NCI-H69 (cell line): Measurements from ENCODE around the gene METRNL.
A peak's percentile ranks its signal among the peaks of the same experiment; 100 is the strongest.

Source experiments
- DNase-seq: peaks from one replicate; lab custom pipeline; 2025; lab: John Stamatoyannopoulos, UW

The METRNL gene

DNA sequence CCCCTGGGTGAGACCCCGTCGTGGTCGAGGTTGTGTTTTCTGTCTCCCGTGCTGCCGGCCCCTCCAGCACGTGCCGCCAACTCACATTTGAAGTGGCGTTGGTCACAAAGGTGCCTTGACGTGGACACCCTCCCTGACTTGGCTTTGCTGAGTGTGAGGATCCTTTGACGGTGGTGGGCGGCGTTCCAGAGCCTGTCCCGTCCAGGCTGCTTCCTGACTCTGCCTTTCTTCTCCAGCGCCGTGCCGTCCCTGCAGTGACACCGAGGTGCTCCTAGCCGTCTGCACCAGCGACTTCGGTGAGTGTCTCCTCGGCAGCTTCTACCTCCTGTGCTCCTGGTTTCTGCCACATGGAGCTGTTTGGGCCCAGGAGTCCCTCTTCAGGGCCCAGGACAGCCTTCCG is 13.5 kb downstream of the METRNL start:
- DNase-seq: no peak

DNA sequence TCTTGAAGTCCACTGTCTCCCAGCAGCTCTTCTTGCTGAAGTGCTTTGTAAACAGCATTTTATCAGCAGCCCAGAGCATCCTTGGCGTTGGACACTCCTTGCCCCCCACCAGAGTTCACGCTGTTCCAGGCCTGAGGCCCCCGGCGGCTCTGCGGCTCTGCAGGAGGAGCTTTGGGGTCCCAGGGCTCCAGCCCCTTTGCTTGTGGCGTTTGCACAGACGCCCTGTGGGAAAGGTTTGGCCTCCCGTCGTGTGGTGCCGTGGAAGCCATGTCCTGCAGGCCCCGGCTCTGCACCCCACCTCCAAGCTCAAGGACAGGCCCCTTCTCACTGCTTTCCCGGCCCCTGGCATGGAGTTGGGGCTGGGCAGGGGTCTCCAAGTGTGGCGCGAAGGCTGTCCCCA is 14.1 kb downstream of the METRNL start:
- DNase-seq: no peak

DNA sequence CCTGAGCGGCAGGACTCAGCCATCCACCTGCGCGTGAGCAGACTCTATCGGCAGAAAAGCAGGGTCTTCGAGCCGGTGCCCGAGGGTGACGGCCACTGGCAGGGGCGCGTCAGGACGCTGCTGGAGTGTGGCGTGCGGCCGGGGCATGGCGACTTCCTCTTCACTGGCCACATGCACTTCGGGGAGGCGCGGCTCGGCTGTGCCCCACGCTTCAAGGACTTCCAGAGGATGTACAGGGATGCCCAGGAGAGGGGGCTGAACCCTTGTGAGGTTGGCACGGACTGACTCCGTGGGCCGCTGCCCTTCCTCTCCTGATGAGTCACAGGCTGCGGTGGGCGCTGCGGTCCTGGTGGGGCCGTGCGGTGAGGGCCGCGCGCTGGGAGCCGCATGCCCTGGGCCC is 14.9 kb downstream of the METRNL start:
- DNase-seq: no peak

DNA sequence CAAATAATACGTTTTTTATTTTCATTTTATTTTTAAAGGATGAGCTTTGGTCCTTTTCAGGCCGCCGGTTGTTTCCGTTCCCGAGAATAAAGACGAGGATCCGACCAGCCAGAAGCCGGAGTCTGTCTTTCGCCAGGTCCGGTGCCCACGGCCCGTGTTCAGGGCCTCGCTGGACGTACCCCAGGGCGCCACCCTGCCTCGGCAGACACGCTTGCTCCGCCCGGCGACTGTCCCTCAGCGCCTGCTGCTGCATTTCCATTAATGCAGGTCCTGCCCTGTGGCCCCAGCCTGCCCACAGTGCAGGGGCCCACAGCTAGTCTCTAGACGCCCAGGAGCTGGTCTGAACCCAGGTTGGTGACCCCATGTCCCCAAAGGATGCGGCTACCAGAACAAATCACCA is 15.6 kb downstream of the METRNL start:
- no peak for DNase-seq

DNA sequence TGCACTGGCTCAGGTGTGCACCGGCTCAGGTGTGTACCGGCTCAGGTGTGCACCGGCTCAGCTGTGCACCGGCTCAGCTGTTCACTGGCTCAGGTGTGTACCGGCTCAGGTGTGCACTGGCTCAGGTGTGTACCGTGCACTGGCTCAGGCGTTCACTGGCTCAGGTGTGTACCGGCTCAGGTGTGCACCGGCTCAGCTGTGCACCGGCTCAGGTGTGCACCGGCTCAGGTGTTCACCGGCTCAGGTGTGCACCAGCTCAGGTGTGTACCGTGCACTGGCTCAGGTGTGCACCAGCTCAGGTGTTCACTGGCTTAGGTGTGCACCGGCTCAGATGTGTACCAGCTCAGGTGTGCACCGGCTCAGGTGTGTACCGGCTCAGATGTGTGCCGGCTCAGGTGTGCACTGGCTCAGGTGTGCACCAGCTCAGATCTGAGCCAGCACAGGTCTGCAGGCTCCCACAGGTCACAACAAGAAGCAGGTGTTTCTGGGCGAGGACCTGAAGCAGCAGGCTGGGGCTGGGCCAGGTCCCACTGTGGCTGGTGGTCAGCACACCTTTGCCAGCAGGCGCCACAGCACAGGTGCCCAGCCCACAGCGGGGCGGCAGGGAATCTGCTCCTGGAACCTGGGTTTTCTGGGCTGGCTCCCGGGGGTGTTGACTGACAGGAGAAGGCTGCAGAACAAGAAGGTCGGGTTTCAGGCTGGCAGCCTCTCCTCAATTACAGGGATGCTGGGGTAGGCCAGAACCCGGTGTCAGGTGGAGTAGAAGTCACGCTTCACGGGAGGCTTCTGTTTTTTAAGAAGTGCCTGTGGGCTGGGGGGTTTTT is 17.2 kb downstream of the METRNL start:
- DNase-seq: no peak

DNA sequence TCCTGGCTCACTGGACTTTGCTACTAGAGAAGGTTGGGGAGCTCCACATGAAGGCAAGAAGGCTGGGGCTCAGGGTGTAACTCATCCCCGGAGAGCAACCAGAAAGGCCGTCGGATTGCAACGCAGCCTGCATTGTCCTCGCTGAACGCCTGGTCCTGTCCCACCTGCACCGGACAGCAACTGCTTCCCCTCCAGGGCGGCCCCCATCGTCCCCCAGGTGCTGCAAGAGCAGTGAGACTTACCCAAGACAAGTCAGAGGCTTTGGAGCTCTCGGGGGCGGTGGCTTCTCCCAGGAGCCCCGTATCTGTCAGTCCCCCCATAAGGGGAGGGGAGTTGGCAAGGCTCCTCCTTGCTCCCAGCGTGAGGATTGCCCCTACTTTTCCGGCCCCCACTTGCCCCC is 18.4 kb downstream of the METRNL start:
- DNase-seq: no peak

DNA sequence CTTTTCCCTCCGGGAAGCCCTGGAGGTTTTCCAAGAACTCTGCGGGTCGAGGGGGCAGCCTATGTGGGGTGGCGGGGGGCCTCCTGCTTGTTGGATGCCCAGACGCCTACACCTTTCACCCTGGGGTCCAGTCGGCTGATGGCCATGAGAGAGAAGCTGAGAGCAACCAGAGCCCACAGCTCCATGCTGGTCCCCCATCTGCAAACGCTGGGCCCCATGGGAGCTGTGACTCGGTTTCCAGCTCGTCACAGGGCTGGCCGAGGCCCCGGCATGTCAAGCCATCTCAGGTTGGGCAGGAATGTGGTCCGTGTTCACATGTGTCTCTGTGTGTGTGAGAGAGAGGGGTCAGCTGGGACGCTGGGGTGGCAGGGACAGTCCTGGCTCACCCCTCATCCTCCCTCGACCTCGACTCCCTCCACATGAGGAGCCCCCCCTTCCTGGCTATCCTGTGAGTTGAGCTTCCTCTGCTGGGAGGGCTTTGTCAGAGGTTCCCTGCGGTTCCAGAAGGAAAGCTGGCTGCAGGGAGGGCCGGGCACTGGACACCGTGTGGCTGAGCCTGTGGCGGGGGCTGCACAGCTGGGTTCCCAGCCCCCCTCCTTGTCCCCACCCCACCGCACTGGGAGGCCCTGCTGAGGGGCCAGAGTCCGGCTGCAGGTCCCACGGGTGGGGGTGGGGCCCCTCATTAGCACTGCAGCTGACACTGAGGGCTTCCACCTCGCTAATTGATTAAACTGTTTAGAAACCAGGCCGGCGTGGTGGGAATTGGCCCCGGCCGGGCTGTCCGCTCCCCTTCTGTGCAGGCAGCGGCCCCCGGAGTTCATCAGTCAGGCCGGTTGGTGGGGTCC is 19.1 kb downstream of the METRNL start:
- DNase-seq: no peak

DNA sequence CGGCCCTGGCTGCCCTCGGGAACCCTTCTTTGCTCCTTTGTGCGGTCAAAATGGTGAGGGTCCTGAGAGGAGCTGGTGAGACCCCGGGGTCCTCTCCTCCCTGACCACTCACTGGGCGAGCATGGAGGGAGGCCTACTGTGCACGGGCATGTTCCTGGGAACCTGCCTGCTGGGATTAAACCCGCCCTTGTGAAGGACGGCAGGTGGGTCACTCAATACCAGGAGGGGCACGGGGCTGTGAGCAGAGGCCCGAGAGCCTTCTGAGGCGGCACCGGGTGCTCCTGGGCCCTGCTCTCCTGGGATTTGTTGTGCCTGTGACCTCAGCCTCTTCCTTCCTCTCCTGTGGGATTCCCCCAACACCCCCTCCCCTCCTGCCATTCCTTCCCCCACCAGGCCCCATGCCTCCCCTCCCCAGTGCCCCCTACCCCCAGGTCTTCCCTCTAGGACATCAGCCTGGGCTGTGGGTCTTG is 19.7 kb downstream of the METRNL start:
- no peak for DNase-seq

DNA sequence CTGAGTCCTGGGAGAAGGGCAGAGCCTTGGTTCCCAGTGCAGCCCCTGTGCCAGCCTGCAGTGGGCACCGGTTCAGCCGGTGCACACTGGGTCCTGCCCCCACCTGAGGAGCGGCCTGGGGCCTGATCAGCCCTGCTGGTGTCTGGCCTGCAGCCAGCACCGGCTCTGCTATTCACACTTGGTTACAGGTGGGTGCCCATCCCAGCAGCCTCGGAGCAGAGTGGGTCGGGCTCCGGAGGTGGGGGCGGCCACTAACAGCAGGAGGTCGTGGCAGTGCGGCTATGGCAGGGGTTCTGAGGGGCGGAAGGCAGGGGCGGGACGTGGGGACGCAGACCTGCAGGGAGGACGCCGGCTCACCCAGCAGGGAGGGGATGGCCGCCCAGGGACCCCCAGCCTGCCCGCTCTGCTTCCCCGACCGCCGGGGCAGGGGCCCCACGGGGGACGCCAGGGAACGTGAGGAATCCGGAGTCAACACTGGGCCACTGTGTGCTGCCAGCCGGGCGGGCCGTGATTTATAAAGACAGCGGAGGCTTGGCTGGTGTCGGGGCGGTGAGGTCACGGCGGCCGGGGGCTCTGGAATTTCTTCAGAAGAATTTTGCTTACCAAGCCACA is 20.3 kb downstream of the METRNL start:
- peak; percentile 23 for DNase-seq

DNA sequence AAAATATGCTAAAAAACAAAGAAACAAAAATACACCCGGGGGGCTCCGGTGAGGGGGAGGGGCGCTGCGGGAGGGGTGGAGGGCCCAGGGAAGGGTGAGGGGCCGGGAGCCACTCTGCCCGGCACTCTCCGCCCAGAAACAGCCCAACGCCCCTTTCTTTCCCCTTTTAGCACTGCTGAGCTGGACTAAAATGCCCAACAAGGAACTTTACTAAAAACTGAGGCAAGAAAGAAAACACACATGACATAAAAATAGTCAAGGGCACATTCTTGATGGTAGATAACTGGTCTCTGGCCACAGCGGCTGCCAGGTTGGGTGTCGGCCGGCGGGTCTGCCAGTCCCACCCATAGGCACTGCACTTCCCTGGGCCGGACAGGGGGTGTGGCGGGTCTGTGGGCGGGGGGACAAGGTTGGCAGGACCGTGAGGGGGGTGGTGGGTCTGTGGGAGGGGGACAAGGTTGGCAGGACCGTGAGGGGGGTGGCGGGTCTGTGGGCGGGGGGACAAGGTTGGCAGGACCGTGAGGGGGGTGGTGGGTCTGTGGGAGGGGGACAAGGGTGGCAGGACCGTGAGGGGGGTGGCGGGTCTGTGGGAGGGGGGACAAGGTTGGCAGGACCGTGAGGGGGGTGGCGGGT is 20.9 kb downstream of the METRNL start:
- DNase-seq: no peak

DNA sequence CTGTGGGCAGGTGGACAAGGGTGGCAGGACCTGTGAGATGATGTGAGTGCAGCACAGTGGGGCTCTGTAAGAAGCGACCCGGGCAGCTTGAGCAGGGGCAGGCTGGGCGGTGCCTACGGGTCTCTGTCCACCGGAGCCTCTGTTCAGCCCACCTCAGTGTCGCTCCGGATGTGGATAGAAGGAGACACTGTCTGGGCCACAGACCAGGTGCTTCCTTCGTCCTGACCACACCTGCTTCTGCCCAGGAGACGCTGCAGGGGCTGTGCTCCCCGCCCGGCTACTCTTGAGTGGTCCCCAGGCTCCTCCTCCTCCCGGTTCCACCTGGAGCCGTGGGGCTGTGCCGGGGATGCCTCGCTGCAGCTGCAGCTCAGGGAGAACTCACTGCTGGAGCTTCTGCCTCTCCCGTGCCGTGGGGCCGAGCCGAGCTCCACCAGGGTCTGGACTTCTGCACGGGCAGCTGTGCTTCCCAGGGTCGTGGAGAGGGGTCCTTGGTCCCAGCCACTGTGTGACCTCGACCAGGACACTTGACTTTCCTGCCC is 21.5 kb downstream of the METRNL start:
- DNase-seq: no peak

DNA sequence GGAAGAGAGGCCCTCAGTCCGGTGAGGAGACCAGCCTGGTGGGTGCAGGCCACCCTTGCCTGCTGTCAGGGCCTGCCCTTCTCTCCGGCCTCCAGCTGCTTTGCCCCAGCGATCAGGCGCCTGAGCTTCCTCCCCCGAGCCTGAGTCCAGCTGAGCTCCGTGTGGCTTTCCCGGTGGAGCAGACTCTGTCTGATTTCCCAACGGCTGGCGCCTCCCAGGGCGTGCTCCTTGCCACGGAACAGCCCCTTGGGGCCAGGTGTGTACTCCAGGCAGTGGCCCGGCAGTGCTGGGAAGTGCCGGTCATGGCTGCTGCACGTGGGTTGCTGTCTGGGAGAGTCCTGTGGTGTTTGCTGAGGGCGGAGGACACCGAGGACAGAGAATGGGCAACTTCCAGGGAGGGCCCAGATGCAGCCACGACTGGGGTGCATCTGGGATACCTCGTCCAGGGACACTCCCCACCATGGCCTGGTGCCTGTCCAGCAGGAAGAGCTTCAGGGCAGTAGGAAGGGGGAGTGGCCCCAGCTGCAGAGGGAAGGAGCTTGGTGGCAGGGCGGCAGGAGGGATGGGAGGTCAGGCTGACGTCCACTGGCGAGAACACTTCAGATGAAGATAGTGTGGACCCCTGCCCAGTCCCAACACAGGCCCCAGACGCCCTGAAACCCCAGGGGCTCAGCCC is 22.5 kb downstream of the METRNL start:
- DNase-seq: no peak

DNA sequence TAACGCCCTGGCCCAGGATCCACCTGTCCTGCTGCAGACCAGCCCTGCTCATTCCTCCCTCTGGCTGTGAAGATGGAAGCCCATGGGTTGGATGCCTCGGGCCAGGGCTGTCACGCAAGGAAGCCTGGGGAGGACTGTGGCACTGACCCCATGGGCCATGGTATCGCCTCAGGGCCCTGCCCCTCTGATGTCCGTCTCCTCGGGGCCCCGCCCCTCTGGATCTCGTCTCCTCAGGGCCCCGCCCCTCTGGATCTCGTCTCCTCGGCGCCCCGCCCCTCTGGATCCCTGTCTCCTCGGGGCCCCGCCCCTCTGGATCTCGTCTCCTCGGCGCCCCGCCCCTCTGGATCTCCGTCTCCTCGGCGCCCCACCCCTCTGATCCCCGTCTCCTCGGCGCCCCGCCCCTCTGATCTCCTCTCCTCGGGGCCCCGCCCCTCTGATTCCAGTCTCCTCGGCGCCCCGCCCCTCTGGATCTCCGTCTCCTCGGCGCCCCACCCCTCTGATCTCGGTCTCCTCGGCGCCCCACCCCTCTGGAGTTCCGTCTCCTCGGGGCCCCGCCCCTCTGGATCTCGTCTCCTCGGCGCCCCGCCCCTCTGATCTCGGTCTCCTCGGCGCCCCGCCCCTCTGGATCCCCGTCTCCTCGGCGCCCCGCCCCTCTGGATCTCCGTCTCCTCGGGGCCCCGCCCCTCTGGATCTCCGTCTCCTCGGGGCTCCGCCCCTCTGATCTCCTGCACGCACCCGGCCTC is 24.0 kb downstream of the METRNL start:
- peak; percentile 38 for DNase-seq

DNA sequence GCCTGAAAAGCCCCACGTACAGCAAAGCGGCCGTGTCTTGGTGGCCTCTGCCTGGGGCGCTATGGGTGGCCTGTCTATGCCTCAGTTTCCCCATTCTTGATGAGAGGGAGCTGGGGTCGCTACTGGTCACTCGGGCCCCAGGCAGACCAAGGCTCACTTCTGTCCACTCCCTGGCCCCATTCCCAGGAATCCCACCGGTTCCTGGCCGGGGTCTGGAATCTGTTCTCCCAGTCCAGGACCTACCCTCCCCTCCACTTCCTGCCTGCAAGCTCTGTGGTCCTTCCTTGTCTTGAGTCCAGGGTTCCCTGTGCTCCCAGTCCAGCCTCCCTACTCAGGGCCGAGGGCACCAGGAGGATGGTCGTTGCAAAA is 24.5 kb downstream of the METRNL start:
- DNase-seq: no peak

DNA sequence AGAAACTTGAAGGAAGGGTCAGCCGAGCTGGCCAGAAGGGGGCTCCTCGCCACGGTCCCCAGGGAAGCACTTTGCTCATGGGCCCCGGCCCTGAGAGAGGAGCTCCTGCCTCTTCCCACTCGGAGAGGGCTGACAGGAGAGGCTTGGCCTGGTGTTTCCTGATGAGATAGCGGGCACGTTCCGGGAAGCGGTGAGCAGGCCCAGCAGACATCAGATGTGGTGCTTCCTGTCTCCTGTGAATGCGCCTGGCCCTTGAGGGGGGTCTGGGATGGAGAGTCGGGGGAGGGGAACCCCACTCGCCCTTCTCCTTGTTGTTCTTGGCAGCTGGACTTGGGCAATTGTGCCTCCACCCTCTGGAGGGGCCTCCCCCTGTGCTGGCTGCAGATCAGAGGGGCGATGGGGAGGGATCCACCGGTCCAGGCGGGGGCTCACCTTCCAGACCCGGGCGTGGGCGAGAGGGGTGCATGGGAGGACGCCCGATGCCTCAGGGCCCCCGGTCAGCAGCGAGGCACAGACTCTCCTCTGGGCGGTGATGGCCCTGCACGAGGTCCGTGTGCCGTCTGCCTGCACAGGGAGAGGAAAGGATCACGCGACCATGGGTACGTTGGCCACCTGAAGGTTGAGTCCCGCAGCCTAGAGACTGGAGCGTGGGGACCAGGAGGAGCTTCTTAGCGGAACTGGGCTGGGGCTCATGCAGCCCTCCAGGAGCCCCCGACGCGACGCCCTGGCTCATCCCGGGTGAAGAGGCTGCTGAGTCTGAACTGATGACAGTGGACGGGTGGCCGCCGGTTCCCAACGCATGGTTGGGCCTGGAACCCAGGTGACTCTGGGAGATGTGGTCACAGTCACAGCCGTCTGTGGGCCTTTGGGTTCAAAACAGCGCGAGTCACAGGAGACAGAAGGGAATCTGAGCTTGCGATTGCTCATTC is 25.4 kb downstream of the METRNL start:
- DNase-seq: no peak

DNA sequence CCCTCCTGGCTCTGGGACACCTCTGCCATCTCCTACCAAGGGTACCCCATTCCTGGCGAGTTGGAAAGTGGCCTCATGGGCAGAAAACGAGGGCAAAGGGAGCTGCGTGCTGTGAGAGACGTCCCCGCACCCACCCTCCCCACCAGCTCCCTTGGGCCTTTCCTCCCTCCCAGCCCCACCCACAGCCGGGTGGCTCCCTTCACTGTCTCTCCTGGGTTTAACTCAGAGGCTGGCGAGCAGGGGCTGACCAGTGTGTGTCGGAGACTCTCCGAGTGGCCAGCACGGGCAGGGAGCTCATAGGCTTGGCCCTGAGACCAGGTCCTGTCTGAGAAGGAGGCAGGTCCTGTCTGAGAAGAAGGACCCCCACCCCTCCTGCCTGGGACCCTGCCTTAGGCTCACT is 26.1 kb downstream of the METRNL start:
- no peak for DNase-seq

DNA sequence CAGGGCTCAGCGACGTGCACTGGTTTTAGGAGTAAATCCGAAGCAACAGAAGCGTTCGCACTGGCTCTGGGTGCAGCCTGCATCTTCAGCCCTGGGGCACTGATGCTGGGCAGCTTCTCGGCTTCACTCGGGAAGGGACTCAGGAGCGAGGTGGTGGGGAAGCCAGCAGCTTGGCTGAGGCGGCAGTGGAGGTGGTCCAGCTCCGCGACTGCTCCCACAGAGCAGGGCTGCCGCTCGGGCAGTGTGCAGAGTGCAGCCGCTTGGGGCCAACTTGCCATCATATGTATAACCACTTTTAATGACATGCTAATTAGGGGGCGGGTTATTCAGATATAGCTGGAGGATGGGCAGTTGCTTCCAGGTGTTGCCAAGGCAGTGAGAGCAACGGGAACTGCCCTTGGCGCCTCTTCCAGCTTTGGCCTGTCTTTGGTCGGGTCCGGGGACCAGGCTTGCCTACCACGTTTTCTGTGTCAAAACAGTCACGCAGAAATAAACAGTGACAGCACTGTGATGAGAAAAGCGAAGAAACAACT is 26.7 kb downstream of the METRNL start:
- DNase-seq: no peak

DNA sequence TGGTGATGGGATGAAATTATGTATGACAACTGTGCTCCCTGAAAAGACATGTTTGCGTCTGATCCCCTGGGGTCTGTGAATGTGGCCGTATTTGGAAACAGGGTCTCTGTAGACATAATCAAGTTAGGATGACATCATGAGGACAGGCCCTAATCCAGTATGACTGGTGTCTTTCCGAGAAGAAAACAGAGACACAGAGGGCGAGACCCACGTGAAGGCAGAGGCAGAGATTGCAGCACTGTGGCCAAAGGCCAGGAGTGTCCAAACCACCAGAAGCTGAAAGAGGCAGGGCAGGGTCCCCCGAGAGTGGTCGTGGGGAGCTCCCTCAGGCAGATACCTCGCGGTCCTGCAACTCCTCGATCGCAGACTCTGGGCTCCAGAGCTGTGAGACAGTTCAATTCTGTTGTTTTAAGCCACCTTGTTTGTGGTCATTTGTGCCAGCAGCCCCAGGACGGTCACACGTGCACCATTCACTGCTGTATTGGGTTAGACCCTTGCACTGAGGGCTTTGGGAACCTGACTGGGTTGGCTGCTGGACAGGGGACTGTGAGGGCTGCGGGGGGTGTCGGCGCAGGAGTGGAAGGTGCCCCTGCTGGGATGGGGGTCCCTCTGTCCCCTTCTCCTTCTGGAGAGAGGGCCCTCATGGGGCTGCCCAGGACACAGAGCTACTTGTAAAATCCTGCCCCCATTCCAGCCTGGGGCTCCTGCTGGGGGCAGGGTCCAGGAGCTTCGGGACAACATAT is 27.7 kb downstream of the METRNL start:
- DNase-seq: no peak

DNA sequence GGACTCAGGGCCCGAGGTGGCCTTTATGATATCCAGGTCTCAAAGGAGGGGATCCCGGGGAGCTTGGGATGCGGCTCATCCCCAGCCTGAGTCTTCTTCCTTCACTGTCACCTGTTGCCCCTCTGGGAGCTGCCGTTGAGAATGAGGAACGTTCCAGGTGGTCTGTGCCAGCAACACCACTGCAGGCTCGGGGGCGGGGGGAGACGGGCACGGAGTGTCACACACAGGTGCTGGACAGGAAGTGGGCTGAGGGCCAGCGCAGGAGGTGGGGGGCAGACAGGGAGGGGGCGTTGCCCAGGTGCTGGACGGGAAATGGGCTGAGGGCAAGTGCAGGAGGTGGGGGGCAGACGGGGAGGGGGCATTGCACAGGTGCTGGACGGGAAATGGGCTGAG is 28.2 kb downstream of the METRNL start:
- peak; percentile 29 for DNase-seq
